GM13976 (cell line): Measurements from ENCODE around the gene SLC38A8.

Source experiments
- DNase-seq: peaks from one replicate; pipeline ENCODE4 v3.0.0; 2012; ENCODE audit warnings: low spot score
- CTCF ChIP-seq: IDR thresholded peaks from 2 replicates; pipeline ENCODE4 v1.5.1; 2012; ENCODE audit warnings: borderline replicate concordance, mild to moderate bottlenecking; ENCODE audit not compliant: insufficient read depth; ENCODE audit errors: extremely low read depth, missing control alignments, control extremely low read depth
- in situ Hi-C: fragments of 300-500 bp; cut with MboI; formaldehyde crosslinking; loops from one replicate; pipeline ENCODE4 v1.12.0; 2022; ENCODE audit warnings: low sequenced_read_pairs, mixed read lengths, inconsistent platforms; ENCODE audit not compliant: unreplicated experiment

The SLC38A8 gene

GRCh38 chr16:84021488-84021887 lies 21.1 kb downstream of the SLC38A8 start:
- DNase-seq: no peak
- TF ChIP-seq CTCF: no peak
- in situ Hi-C loops: no loop called here

GRCh38 chr16:84020353-84020752 lies 22.2 kb downstream of the SLC38A8 start:
- in situ Hi-C loops: no loop called here
- no peak for TF ChIP-seq CTCF
- no peak for DNase-seq

GRCh38 chr16:84018710-84019109 lies 23.9 kb downstream of the SLC38A8 start:
- no peak for DNase-seq
- TF ChIP-seq CTCF: no peak
- in situ Hi-C loops: no loop called here

GRCh38 chr16:84016477-84016876 lies 26.1 kb downstream of the SLC38A8 start:
- DNase-seq: no peak
- in situ Hi-C loops: no loop called here
- no peak for TF ChIP-seq CTCF

GRCh38 chr16:84015399-84015798 lies 27.2 kb downstream of the SLC38A8 start:
- DNase-seq: no peak
- in situ Hi-C loops: no loop called here
- TF ChIP-seq CTCF: no peak

GRCh38 chr16:84014570-84015327 lies 27.8 kb downstream of the SLC38A8 start:
- TF ChIP-seq CTCF: no peak
- in situ Hi-C loops: no loop called here
- DNase-seq: no peak

- in situ Hi-C loops: no loop called here
- peak; percentile 82 for DNase-seq
- TF ChIP-seq CTCF: no peak
Observed at GRCh38 chr16:84013787-84014569, 28.6 kb downstream of the SLC38A8 start.
